ENCODE results near the gene UBP1. TPM values are rescaled to one million over a fixed set of nuclear protein-coding genes. Genes with fewer than 3 reads are reported as not detected.

Gene UBP1
- total RNA-seq, 1 donor from 2014 or later, result 47.6 TPM

Other genes starting within 250 kb of the UBP1 start
- 1.7 and 2.3 TPM in 2 replicates for gene SUSD5, start 221.6 kb downstream of the UBP1 start, total RNA-seq
- gene FBXL2, start 163.0 kb downstream of the UBP1 start, total RNA-seq, result 23.1 and 25.4 TPM in 2 replicates